Breast epithelium (tissue), 4 donors: ENCODE measurements around the gene METRNL. TPM values are rescaled to one million over a fixed set of nuclear protein-coding genes. Genes with fewer than 3 reads are reported as not detected.

ENCODE experiments used
- DNase-seq, 2 donors: peaks; one replicate each; pipeline ENCODE4 v3.0.0-alpha.2; 2019; ENCODE audit warnings: low spot score in 2 of 2
- H3K27ac ChIP-seq, 2 donors: fragments of 200-600 bp; sonication (generic) in 1 of 2; one replicate each; pipeline ENCODE4 v1.5.1; 2016 to 2019; ENCODE audit warnings: mild to moderate bottlenecking in 1 of 2
- H3K27me3 ChIP-seq, 2 donors: fragments of 200-600 bp; sonication (generic) in 1 of 2; one replicate each; pipeline versions ENCODE4 v1.5.1 to v1.6.0; 2017 to 2019; ENCODE audit warnings: control low read depth in 1 of 2, mild to moderate bottlenecking in 1 of 2
- H3K36me3 ChIP-seq: fragments of 200-600 bp; one replicate; pipeline ENCODE4 v1.5.1; 2019
- H3K4me1 ChIP-seq, 2 donors: fragments of 200-600 bp; sonication (generic); one replicate each; pipeline ENCODE4 v1.5.1; 2016 to 2019; ENCODE audit warnings: control low read depth in 1 of 2
- H3K4me3 ChIP-seq, 3 donors: fragments of 200-600 bp; sonication (generic); 1 replicate in 2 of 3; 2 replicates in 1 of 3; pipeline ENCODE4 v1.5.1; 2016 to 2019; ENCODE audit warnings: mild to moderate bottlenecking in 3 of 3, moderate library complexity in 2 of 3
- H3K9me3 ChIP-seq, 2 donors: fragments of 200-600 bp; sonication (generic) in 1 of 2; one replicate each; pipeline ENCODE4 v1.5.1; 2016 to 2019; ENCODE audit warnings: control low read depth in 1 of 2
- CTCF ChIP-seq, 3 donors: fragments of 450-650 bp; IDR thresholded peaks; one replicate each; pipeline ENCODE4 v1.5.1; 2016 to 2017; ENCODE audit warnings: antibody characterized with exemption in 3 of 3, mild to moderate bottlenecking in 3 of 3, moderate library complexity in 3 of 3
- POLR2A ChIP-seq: fragments of 450-650 bp; IDR thresholded peaks from one replicate; pipeline ENCODE4 v1.6.1; 2016; ENCODE audit warnings: antibody characterized with exemption, mild to moderate bottlenecking, moderate library complexity
- POLR2AphosphoS5 ChIP-seq, 3 donors: sonication (generic); formaldehyde crosslinking; IDR thresholded peaks; one replicate each; pipeline ENCODE4 v1.6.1; 2017; ENCODE audit warnings: antibody characterized with exemption in 3 of 3
- intact Hi-C: fragments of 100-400 bp; cut with DNase I; formaldehyde crosslinking; loops from one replicate; pipeline ENCODE4 v1.15.1; 2023; ENCODE audit warnings: low total_unique reads
- total RNA-seq, 3 donors: library from RNA; depleted of rRNA; stranded (reverse); fragments of >200 nt; gene quantifications; one replicate each; pipeline ENCODE4 v1.1.0, GENCODE V29; 2016

Gene METRNL
- total RNA-seq, 3 donors from 2014 or later = 41.6 to 102 (median 54.1) TPM

GRCh38 chr17:83098241-83099085 is 19.1 kb downstream of the METRNL start:
- peaks cover 3% of the 10 kb centered on the region for H3K36me3 ChIP-seq
- TF ChIP-seq CTCF (IDR thresholded peaks at IDR 0.05) (no peak), POLR2A (no peak), POLR2AphosphoS5 (IDR thresholded peaks at IDR 0.05) (no peak)
- intact Hi-C loops = no loop called here
- DNase-seq = no peak
- H3K4me1 ChIP-seq = peaks cover 16 to 21% of the 10 kb centered on the region in 2 donors
- peak overlapping the region in 1 of 3 donors; percentile 53 for H3K4me3 ChIP-seq
- no peaks in the 10 kb centered on the region for H3K9me3 ChIP-seq
- H3K27me3 ChIP-seq = no peaks in the 10 kb centered on the region
- peak overlapping the region in 1 of 2 donors; percentile 38 for H3K27ac ChIP-seq

GRCh38 chr17:83099086-83099555 is 19.7 kb downstream of the METRNL start:
- intact Hi-C loops = no loop called here
- TF ChIP-seq POLR2AphosphoS5 (IDR thresholded peaks at IDR 0.05) (no peak), POLR2A (no peak), CTCF (IDR thresholded peaks at IDR 0.05) (no peak)
- peak overlapping the region in 1 of 2 donors; percentile 38 for H3K27ac ChIP-seq
- H3K9me3 ChIP-seq = no peaks in the 10 kb centered on the region
- H3K4me1 ChIP-seq = peaks cover 16 to 21% of the 10 kb centered on the region in 2 donors
- peak overlapping the region in 1 of 3 donors; percentile 53 for H3K4me3 ChIP-seq
- H3K36me3 ChIP-seq = peaks cover 3% of the 10 kb centered on the region
- DNase-seq = no peak
- no peaks in the 10 kb centered on the region for H3K27me3 ChIP-seq

GRCh38 chr17:83099570-83100181 is 20.3 kb downstream of the METRNL start:
- Histone ChIP-seq H3K4me1 (peaks cover 16 to 21% of the 10 kb centered on the region in 2 donors), H3K27ac (peak overlapping the region; percentile 22 to 74), H3K27me3 (no peaks in the 10 kb centered on the region), H3K36me3 (no peaks in the 10 kb centered on the region), H3K9me3 (no peaks in the 10 kb centered on the region), H3K4me3 (peak overlapping the region; percentile 20 to 53 (median 32))
- intact Hi-C loops = no loop called here
- TF ChIP-seq POLR2A = no peak
- peak in 1 of 3 donors; percentile 36 for TF ChIP-seq POLR2AphosphoS5 (IDR thresholded peaks at IDR 0.05)
- DNase-seq = no peak

GRCh38 chr17:83100220-83100852 is 20.9 kb downstream of the METRNL start:
- Histone ChIP-seq H3K4me3 (peak overlapping the region; percentile 20 to 53 (median 32)), H3K36me3 (no peaks in the 10 kb centered on the region), H3K9me3 (no peaks in the 10 kb centered on the region), H3K27ac (peak overlapping the region; percentile 74 to 89), H3K4me1 (peaks cover 16 to 21% of the 10 kb centered on the region in 2 donors), H3K27me3 (no peaks in the 10 kb centered on the region)
- TF ChIP-seq CTCF (IDR thresholded peaks at IDR 0.05) (no peak), POLR2A (no peak)
- DNase-seq = no peak
- intact Hi-C loops = no loop called here

- TF ChIP-seq POLR2A (no peak), CTCF (IDR thresholded peaks at IDR 0.05) (no peak), POLR2AphosphoS5 (IDR thresholded peaks at IDR 0.05) (no peak)
- no peak for DNase-seq
- peaks cover 16 to 21% of the 10 kb centered on the region in 2 donors for H3K4me1 ChIP-seq
- no peaks in the 10 kb centered on the region for H3K36me3 ChIP-seq
- no peaks in the 10 kb centered on the region for H3K27me3 ChIP-seq
- H3K4me3 ChIP-seq = peak overlapping the region in 2 of 3 donors; percentile 10 to 25
- H3K9me3 ChIP-seq = no peaks in the 10 kb centered on the region
- intact Hi-C loops = no loop called here
- H3K27ac ChIP-seq = peak overlapping the region; percentile 52 to 89
Observed at GRCh38 chr17:83100853-83101391, 21.5 kb downstream of the METRNL start.
